Measurements from ENCODE around the gene DDB1. TPM values are rescaled to one million over a fixed set of nuclear protein-coding genes. Genes with fewer than 3 reads are reported as not detected.
A peak's percentile ranks its signal among the peaks of the same experiment; 100 is the strongest.

DDB1 gene
- total and polyA plus RNA-seq, 2 of the 13 experiments (the other 11 are each of a cell fraction or from before 2014, with no cell fraction given): 217 to 266 TPM

DNA sequence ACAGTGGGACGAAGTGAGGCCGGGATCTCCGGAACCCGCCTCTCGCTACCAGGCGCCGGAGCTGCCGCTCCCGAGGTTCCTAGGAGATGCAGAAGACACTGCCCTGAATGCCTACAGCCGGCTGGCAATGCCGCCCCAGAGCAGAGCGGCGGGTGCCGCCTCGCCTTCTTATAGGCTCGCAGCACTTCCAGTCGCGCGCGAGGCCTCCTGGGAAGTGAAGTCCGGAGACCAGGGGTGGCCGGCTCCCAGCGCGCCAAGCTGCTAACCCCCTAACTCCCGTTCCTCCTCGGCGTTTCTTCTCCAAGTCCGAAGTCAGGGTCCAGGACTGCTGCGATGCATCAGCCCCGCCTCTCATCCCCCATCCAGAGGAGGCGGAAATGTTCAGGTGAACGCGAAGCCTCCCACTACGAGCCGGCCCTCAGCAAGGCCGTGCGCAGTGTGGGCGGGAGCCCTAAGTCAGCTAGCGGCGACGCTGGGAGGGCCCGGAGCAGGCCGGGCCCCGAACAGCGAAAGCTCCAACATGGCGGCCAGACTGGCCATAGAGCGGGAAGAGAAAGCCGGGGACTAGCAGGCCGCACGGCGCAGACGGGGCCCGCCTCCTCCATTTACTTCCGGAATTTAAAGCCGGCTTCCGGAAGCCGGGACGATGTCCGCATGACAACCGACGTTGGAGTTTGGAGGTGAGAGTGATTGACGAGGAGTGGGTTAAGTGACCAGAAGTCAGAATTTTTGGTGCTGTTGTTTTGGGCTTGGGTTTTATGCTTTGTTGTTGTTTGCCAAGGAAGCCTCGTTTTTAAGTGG, 29.0 kb upstream of the DDB1 start, which contains the start of the genes CYB561A3 and TMEM138 (continued):
- no peak; the same call in 1 of the 2 replicates for TF ChIP-seq NR0B2 (CRISPR knock-in tag; IDR thresholded peaks at IDR 0.05)
- peak; percentile 52 for TF ChIP-seq TP53 (CRISPR knock-in tag; conservative IDR thresholded peaks at IDR 0.05)
- TF ChIP-seq ZNF572 (CRISPR knock-in tag; IDR thresholded peaks at IDR 0.05): peak; percentile 46; the same call in 1 of the 2 replicates
- no peak for TF ChIP-seq GZF1 (CRISPR knock-in tag; IDR thresholded peaks at IDR 0.05)
- TF ChIP-seq HOXD1 (CRISPR knock-in tag; IDR thresholded peaks at IDR 0.05): no peak; the same call in 1 of the 2 replicates
- peak; percentile 38 for TF ChIP-seq CBX1 (IDR thresholded peaks at IDR 0.05; ENCODE audit: low read depth)
- peak; percentile 90 for TF ChIP-seq MAX (IDR thresholded peaks at IDR 0.05)
- TF ChIP-seq AKAP8 (CRISPR knock-in tag; IDR thresholded peaks at IDR 0.05): peak; percentile 51; the same call in 1 of the 2 replicates
- peak; percentile 70 for TF ChIP-seq NFATC3 (CRISPR knock-in tag; IDR thresholded peaks at IDR 0.05)
- TF ChIP-seq FOSL1 (CRISPR knock-in tag; IDR thresholded peaks at IDR 0.05; ENCODE audit: borderline replicate concordance): no peak
- TF ChIP-seq ZNF136 (CRISPR knock-in tag; IDR thresholded peaks at IDR 0.05; ENCODE audit: low read depth): peak; percentile 38; the same call in 1 of the 2 replicates
- no peak for TF ChIP-seq ZNF3 (CRISPR knock-in tag; IDR thresholded peaks at IDR 0.05)
- TF ChIP-seq TBP (CRISPR knock-in tag; IDR thresholded peaks at IDR 0.05): no peak
- peak; percentile 100 for TF ChIP-seq ZFX (CRISPR knock-in tag; IDR thresholded peaks at IDR 0.05; ENCODE audit: low read depth)
- TF ChIP-seq, protein P1, sequence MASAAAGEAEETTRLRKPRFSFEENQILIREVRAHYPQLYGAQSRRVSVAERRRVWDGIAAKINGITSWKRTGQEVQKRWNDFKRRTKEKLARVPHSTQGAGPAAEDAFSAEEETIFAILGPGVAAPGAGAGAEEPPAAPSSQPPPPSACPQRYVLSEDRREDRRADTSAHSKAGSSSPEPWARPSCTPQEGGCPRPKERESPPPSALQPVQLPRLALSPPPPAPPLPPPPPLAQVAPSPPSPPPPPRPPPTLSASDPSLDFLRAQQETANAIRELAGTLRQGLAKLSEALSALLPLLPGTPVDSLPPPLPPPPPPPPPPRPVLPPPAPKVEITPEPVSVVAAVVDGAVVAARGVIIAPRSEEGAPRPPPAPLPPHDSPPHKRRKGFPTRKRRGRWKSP (CRISPR knock-in tag; IDR thresholded peaks at IDR 0.05): peak; percentile 23; the same call in 1 of the 2 replicates
- peak; percentile 69; the same call in 1 of the 2 replicates for TF ChIP-seq ZSCAN9 (CRISPR knock-in tag; IDR thresholded peaks at IDR 0.05; ENCODE audit: borderline replicate concordance)
- TF ChIP-seq, protein P2, sequence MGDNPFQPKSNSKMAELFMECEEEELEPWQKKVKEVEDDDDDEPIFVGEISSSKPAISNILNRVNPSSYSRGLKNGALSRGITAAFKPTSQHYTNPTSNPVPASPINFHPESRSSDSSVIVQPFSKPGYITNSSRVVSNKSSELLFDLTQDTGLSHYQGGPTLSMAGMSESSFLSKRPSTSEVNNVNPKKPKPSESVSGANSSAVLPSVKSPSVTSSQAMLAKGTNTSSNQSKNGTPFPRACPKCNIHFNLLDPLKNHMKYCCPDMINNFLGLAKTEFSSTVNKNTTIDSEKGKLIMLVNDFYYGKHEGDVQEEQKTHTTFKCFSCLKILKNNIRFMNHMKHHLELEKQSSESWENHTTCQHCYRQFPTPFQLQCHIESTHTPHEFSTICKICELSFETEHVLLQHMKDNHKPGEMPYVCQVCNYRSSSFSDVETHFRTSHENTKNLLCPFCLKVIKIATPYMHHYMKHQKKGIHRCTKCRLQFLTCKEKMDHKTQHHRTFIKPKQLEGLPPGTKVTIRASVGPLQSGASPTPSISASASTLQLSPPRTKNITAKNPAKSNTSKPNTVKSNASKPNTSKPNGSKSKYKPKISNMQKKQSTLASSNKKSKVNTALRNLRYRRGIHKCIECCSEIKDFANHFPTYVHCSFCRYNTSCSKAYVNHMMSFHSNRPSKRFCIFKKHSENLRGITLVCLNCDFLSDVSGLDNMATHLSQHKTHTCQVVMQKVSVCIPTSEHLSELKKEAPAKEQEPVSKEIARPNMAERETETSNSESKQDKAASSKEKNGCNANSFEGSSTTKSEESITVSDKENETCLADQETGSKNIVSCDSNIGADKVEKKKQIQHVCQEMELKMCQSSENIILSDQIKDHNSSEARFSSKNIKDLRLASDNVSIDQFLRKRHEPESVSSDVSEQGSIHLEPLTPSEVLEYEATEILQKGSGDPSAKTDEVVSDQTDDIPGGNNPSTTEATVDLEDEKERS (CRISPR knock-in tag; IDR thresholded peaks at IDR 0.05): peak; percentile 90
- TF ChIP-seq POGZ (CRISPR knock-in tag; IDR thresholded peaks at IDR 0.05): no peak; the same call in 1 of the 2 replicates
- TF ChIP-seq NFIB (CRISPR knock-in tag; IDR thresholded peaks at IDR 0.05; ENCODE audit: borderline replicate concordance): no peak
- TF ChIP-seq SUZ12 (IDR thresholded peaks at IDR 0.05; ENCODE audit: low read depth, low read length): peak; percentile 31; the same call in 1 of the 2 replicates
- no peak for TF ChIP-seq SIX1 (CRISPR knock-in tag; IDR thresholded peaks at IDR 0.05; ENCODE audit: borderline replicate concordance)
- peak; percentile 23; the same call in 1 of the 2 replicates for TF ChIP-seq RNF219 (CRISPR knock-in tag; IDR thresholded peaks at IDR 0.05)
- no peak for TF ChIP-seq TCF12 (IDR thresholded peaks at IDR 0.05)
- TF ChIP-seq TCF12 (CRISPR knock-in tag; IDR thresholded peaks at IDR 0.05): peak; percentile 89
